CD14-positive monocyte (primary cell): ENCODE measurements around the gene DACT1. TPM values are rescaled to one million over a fixed set of nuclear protein-coding genes. Genes with fewer than 3 reads are reported as not detected.

ENCODE experiments used
- DNase-seq, 3 donors: peaks; one replicate each; pipeline ENCODE4 v3.0.0-alpha.2; 2011 to 2022
- H2AFZ ChIP-seq: 2 replicates; pipeline ENCODE4 v1.6.0; 2012; ENCODE audit warnings: mild to moderate bottlenecking, low read depth, low read length, inconsistent platforms; ENCODE audit not compliant: insufficient read depth, poor library complexity, severe bottlenecking
- H3K27ac ChIP-seq, 2 donors: 1 replicate in 1 of 2; 2 replicates in 1 of 2; pipeline ENCODE4 v1.5.1; 2012 to 2013; ENCODE audit warnings: low read length in 2 of 2, control low read depth in 1 of 2, inconsistent platforms in 1 of 2, low read depth in 1 of 2, mild to moderate bottlenecking in 1 of 2
- H3K27me3 ChIP-seq, 2 donors: one replicate each; pipeline versions ENCODE4 v1.6.0 to v1.6.1; 2011 to 2013; ENCODE audit warnings: low read length in 2 of 2; ENCODE audit not compliant: control insufficient read depth in 2 of 2, insufficient read depth in 2 of 2
- H3K36me3 ChIP-seq, 2 donors: replicated peaks in 1 of 2; 1 replicate in 1 of 2; 2 replicates in 1 of 2; pipeline versions ENCODE4 v1.5.1 to v1.6.1; 2012 to 2013; ENCODE audit warnings: low read length in 2 of 2, control low read depth in 1 of 2, inconsistent platforms in 1 of 2, mild to moderate bottlenecking in 1 of 2; ENCODE audit not compliant: insufficient read depth in 2 of 2, control insufficient read depth in 1 of 2
- H3K4me1 ChIP-seq, 2 donors: 1 replicate in 1 of 2; 2 replicates in 1 of 2; pipeline versions ENCODE4 v1.5.1 to v1.6.1; 2012 to 2013; ENCODE audit warnings: low read length in 2 of 2, control low read depth in 1 of 2, inconsistent platforms in 1 of 2, mild to moderate bottlenecking in 1 of 2, moderate library complexity in 1 of 2; ENCODE audit not compliant: insufficient read depth in 2 of 2, control insufficient read depth in 1 of 2
- H3K4me2 ChIP-seq: replicated peaks from 2 replicates; pipeline ENCODE3; 2012; ENCODE audit warnings: low read length, moderate library complexity, mild to moderate bottlenecking; ENCODE audit not compliant: poor library complexity, severe bottlenecking; ENCODE audit errors: extremely low read depth
- H3K4me3 ChIP-seq, 3 experiments: fragments of 200-600 bp in 1 of 3; sonication (generic) in 1 of 3; replicated peaks in 1 of 3; 1 replicate in 2 of 3; 2 replicates in 1 of 3; pipeline ENCODE4 v1.5.1; 2011 to 2013; ENCODE audit warnings: low read length in 3 of 3, mild to moderate bottlenecking in 3 of 3, control low read depth in 2 of 3, low read depth in 2 of 3, inconsistent platforms in 1 of 3, moderate library complexity in 1 of 3
- H3K79me2 ChIP-seq: 2 replicates; pipeline ENCODE4 v1.6.0; 2012; ENCODE audit warnings: mild to moderate bottlenecking, control low read depth, inconsistent platforms, low read length, moderate library complexity; ENCODE audit not compliant: insufficient read depth
- H3K9ac ChIP-seq: 2 replicates; pipeline ENCODE4 v1.6.0; 2017; ENCODE audit warnings: low read length, mild to moderate bottlenecking; ENCODE audit not compliant: insufficient read depth, poor library complexity, severe bottlenecking
- H3K9me3 ChIP-seq, 2 donors: replicated peaks in 1 of 2; 1 replicate in 1 of 2; 2 replicates in 1 of 2; pipeline versions ENCODE4 v1.5.1 to v1.6.1; 2012 to 2013; ENCODE audit warnings: low read length in 2 of 2, control low read depth in 1 of 2; ENCODE audit not compliant: control insufficient read depth in 1 of 2, insufficient read depth in 1 of 2
- H4K20me1 ChIP-seq: 2 replicates; pipeline ENCODE4 v1.6.0; 2012; ENCODE audit warnings: mild to moderate bottlenecking, low read length, control low read depth, moderate library complexity; ENCODE audit not compliant: insufficient read depth
- H3K27ac Mint-ChIP-seq, 7 donors: one replicate each; pipeline ENCODE4 v1.8.0; 2020; ENCODE audit warnings: mild to moderate bottlenecking in 7 of 7, mixed read lengths in 7 of 7, moderate library complexity in 6 of 7, inconsistent platforms in 2 of 7
- H3K27me3 Mint-ChIP-seq, 3 donors: one replicate each; pipeline ENCODE4 v1.8.0; 2021 to 2022; ENCODE audit warnings: low read depth in 3 of 3, mild to moderate bottlenecking in 3 of 3, mixed read lengths in 3 of 3, moderate library complexity in 3 of 3, inconsistent platforms in 1 of 3
- H3K36me3 Mint-ChIP-seq, 2 donors: one replicate each; pipeline ENCODE4 v1.8.0; 2020; ENCODE audit warnings: mixed read lengths in 2 of 2, inconsistent platforms in 1 of 2, mild to moderate bottlenecking in 1 of 2
- H3K4me1 Mint-ChIP-seq: one replicate; pipeline ENCODE4 v1.8.0; 2020; ENCODE audit warnings: mild to moderate bottlenecking, mixed read lengths
- H3K4me3 Mint-ChIP-seq, 2 donors: one replicate each; pipeline ENCODE4 v1.8.0; 2020; ENCODE audit warnings: mild to moderate bottlenecking in 2 of 2, mixed read lengths in 2 of 2, moderate library complexity in 1 of 2
- H3K9me3 Mint-ChIP-seq, 7 donors: one replicate each; pipeline ENCODE4 v1.8.0; 2020 to 2022; ENCODE audit warnings: mixed read lengths in 7 of 7, mild to moderate bottlenecking in 6 of 7, moderate library complexity in 6 of 7, inconsistent platforms in 2 of 7
- WGBS: methylation state at CpG from one replicate; pipeline ENCODE4 v1.1.5; 2013; ENCODE audit warnings: missing lambda C conversion rate; ENCODE audit not compliant: insufficient coverage; 5-methylcytosine and 5-hydroxymethylcytosine counted together
- intact Hi-C, 2 donors: fragments of 100-400 bp; cut with micrococcal nuclease; formaldehyde crosslinking; loops; one replicate each; pipeline versions ENCODE4 v1.15.0 to v1.15.1; 2023
- polyA plus RNA-seq, 3 donors: library from polyadenylated mRNA; depleted of rRNA in 1 of 3; unstranded in 2 of 3; stranded (reverse) in 1 of 3; fragments of 300-500 nt in 2 of 3; fragments of >200 nt in 1 of 3; fragmentation: Illumina TruSeq in 2 of 3; gene quantifications; 1 replicate in 2 of 3; 2 replicates in 1 of 3; pipeline ENCODE4 v1.2.3, GENCODE V29; 2012 to 2021
- TF ChIP-seq, protein P1 (sequence below): fragments of 200-600 bp; IDR thresholded peaks from one replicate; pipeline ENCODE4 v1.8.0; 2022; ENCODE audit warnings: antibody characterized with exemption, mild to moderate bottlenecking

DACT1 gene
- polyA plus RNA-seq, 3 donors = 0.09 TPM; not detected in 2

GRCh38 chr14:58659846-58660245 is 22.1 kb downstream of the DACT1 start:
- Mint-ChIP-seq H3K4me1 (peaks cover 5% of the 10 kb centered on the region), H3K36me3 (no peaks in the 10 kb centered on the region), H3K9me3 (peaks cover 0 to 10% (median 6%) of the 10 kb centered on the region in 7 donors), H3K4me3 (no peak overlapping the region), H3K27ac (no peak overlapping the region), H3K27me3 (no peaks in the 10 kb centered on the region)
- Histone ChIP-seq H3K36me3 (no peaks in the 10 kb centered on the region), H4K20me1 (no peaks in the 10 kb centered on the region), H3K4me3 (no peak overlapping the region), H3K9ac (no peak overlapping the region), H3K4me1 (no peaks in the 10 kb centered on the region), H3K79me2 (no peaks in the 10 kb centered on the region), H2AFZ (no peak overlapping the region), H3K27me3 (no peaks in the 10 kb centered on the region), H3K9me3 (peaks cover 0 to 5% of the 10 kb centered on the region in 2 donors), H3K4me2 (no peak overlapping the region), H3K27ac (no peak overlapping the region)
- 93% methylated on average over 3 of the region's 6 CpGs for WGBS
- TF ChIP-seq, protein P1, sequence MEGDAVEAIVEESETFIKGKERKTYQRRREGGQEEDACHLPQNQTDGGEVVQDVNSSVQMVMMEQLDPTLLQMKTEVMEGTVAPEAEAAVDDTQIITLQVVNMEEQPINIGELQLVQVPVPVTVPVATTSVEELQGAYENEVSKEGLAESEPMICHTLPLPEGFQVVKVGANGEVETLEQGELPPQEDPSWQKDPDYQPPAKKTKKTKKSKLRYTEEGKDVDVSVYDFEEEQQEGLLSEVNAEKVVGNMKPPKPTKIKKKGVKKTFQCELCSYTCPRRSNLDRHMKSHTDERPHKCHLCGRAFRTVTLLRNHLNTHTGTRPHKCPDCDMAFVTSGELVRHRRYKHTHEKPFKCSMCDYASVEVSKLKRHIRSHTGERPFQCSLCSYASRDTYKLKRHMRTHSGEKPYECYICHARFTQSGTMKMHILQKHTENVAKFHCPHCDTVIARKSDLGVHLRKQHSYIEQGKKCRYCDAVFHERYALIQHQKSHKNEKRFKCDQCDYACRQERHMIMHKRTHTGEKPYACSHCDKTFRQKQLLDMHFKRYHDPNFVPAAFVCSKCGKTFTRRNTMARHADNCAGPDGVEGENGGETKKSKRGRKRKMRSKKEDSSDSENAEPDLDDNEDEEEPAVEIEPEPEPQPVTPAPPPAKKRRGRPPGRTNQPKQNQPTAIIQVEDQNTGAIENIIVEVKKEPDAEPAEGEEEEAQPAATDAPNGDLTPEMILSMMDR = no peak
- no peak for DNase-seq
- intact Hi-C loops = no loop called here

GRCh38 chr14:58660407-58660806 is 22.6 kb downstream of the DACT1 start:
- WGBS = no CpG with 5 or more reads among the region's 3 CpGs
- H3K9me3 Mint-ChIP-seq = peaks cover 0 to 6% (median under 1%) of the 10 kb centered on the region in 7 donors
- H3K36me3 ChIP-seq = no peaks in the 10 kb centered on the region

More at GRCh38 chr14:58660407-58660806, 22.6 kb downstream of the DACT1 start:
- H3K4me1 Mint-ChIP-seq = peaks cover 10% of the 10 kb centered on the region
- DNase-seq = no peak
- no peaks in the 10 kb centered on the region for H4K20me1 ChIP-seq
- H3K79me2 ChIP-seq = no peaks in the 10 kb centered on the region
- no peak overlapping the region for H3K27ac Mint-ChIP-seq
- no peaks in the 10 kb centered on the region for H3K27me3 Mint-ChIP-seq
- no peak overlapping the region for H2AFZ ChIP-seq
- H3K36me3 Mint-ChIP-seq = no peaks in the 10 kb centered on the region
- H3K4me3 ChIP-seq = no peak overlapping the region
- H3K4me1 ChIP-seq = no peaks in the 10 kb centered on the region
- H3K9me3 ChIP-seq = no peaks in the 10 kb centered on the region
- no peak overlapping the region for H3K27ac ChIP-seq
- no peak overlapping the region for H3K4me2 ChIP-seq
- H3K4me3 Mint-ChIP-seq = no peak overlapping the region
- H3K27me3 ChIP-seq = no peaks in the 10 kb centered on the region
- intact Hi-C loops = no loop called here
- TF ChIP-seq, protein P1 = no peak
- no peak overlapping the region for H3K9ac ChIP-seq
